Activated T-helper 1 cell treated with Interleukin-2 at 50 U/mL for 16 hours (primary cell): ENCODE results near the gene PTGES3.
"Not testable (repeated sequence)": the region's sequence is repeated elsewhere in the genome, so short reads cannot be mapped to it uniquely, and the experiment has no call there.

Experiments used
- DNase-seq: peaks from one replicate; pipeline ENCODE4 v3.0.0-alpha.2; 2020; ENCODE audit warnings: low read depth

Gene PTGES3

GRCh38 chr12:56657416-56658379 lies 30.4 kb downstream of the PTGES3 start:
- DNase-seq = no peak

DNA sequence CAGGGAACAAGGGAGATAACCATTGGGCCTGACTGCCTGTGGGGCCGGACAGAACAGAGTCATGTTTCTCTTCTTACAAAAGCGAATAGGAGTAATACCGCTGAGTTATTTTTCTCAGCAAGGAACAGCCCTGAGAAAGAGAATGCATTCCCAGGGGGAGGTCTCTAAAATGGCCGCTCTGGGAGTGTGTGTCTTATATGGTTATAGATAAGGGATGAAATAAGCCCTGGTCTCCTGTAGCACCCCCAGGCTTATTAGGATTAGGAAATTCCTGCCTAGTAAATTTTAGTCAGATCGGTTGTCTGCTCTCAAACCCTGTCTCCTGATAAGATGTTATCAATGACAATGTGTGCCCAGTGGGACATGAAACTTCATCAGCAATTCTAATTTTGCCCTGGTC lies 34.3 kb downstream of the PTGES3 start:
- not testable (repeated sequence) for DNase-seq

GRCh38 chr12:56648023-56648422 lies 40.1 kb downstream of the PTGES3 start:
- DNase-seq = not testable (repeated sequence)

DNA sequence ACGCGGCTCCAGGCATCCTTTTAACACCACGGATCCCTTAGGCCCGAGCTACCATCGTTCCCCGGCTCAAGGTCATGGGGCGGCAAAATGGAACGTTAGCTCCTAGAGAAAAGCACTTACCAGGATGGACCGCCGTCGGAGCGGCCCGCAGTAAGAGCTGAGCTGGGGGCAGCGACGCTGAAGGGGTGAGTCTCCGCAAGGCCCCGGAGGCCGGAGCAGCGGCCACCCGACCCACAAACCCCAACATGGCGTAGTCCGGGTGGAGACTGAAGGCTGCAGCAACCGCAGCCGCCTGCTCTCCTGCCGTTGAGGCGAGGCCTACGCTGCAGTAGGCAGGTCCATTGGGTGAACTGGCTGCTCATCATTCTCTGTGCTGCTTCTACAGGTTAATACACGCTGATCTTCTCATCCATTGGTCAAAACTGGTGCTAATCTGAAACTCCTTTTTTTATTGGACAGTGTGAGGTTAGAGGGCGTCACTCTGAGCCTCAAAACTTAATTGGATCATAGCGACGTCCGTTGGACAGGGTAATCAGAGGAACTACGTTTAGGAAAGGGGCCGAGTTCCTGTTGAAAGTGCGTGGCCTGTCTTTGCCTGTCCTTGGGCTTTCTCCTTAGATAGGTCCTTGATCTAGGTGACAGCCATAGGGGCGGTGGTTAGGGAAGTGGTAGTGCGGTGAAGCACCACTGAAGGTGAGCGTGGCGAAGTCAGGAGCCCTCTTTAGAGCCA lies 42.2 kb downstream of the PTGES3 start, which contains the start of gene ATP5F1B:
ATP5F1B (minus strand) TSS at position 268 of the 730 bp plus-strand sequence; CDS start at position 247, 21 bp downstream.
- DNase-seq = peak; percentile 82

- no peak for DNase-seq
Observed at GRCh38 chr12:56645201-56645716, 42.8 kb downstream of the PTGES3 start.

GRCh38 chr12:56644654-56645053 lies 43.4 kb downstream of the PTGES3 start:
- no peak for DNase-seq

DNA sequence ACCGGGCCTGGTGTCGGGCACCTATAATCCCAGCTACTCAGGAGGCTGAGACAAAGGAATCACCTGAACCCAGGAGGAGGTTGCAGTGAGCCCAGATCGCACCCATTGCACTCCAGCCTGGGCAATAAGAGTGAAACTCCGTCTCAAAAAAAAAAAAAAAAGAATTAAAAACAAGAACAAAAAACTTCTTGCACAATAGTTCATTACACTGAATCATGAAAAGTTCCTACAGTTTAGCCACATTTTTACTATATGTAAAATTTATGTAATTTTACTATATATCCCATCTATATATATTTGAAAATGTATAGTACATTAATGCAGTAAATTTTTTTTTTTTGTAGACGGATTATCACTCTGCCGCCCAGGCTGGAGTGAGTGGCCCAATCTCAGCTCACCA lies 46.9 kb downstream of the PTGES3 start:
- DNase-seq = no peak

DNA sequence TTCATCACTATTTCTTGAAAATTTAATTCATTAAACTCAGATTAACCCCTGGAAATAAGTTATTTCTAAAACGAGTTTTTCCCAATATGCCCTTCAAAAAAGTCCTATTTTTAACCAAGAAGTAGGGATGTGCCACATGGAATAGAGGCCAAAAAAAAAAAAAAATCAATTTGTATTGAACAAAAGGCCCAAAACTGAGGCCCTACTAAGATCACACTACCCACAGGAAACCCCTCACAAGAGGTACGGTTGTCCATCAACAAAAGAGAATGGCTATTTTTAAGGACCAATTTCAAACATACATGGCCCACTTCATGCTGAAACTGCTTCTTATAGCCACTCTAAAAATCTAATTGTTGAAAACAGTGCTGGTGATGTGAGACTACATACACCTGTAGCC lies 50.5 kb downstream of the PTGES3 start:
- no peak for DNase-seq

- DNase-seq = peak; percentile 85
Observed at GRCh38 chr12:56636675-56637540, 51.2 kb downstream of the PTGES3 start.

DNA sequence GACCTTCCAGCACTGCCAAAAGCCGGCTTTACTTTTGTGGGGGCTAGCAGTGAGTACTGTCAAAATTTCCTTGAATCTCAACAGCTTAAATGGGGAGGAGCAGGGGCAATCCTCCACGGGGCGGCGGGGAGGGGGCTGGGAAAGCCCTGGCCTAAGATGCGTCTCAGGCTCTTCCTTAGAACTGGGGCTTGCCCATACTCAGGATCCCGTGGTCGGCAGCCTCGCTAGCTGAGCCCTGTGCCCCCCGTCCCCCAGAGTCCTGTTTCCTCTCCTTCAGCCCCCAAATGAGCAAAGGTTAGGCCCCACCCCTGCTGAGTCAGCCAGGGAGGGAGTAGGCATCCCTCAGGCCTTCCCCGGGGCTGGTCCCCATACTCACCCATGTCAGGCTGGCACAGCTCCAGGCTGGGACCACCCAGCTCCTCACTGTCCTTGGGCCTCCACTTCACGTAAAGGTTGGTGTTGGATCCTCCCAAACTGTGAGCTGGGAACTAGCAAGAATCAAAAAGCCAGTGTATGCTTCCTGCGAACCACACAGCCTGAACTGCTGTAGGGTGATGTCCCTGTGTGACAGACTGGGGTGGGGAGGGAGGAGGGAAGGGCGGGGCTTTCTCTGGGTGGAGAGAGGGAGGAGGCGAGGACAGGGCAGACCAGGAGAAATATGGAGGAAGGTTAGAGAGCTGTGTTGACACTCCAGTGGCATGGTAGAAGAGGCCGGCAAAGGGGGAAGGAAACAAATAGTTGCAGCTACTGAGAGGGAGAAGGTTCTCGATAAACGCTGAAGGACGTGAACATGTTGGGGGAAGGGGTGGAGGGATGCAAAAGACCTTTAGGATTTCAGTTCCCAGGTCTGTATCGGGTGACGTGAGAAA lies 52.0 kb downstream of the PTGES3 start:
- DNase-seq = peak; percentile 69

GRCh38 chr12:56634837-56635791 lies 53.0 kb downstream of the PTGES3 start:
- peak; percentile 54 for DNase-seq

GRCh38 chr12:56634242-56634836 lies 53.7 kb downstream of the PTGES3 start:
- no peak for DNase-seq

DNA sequence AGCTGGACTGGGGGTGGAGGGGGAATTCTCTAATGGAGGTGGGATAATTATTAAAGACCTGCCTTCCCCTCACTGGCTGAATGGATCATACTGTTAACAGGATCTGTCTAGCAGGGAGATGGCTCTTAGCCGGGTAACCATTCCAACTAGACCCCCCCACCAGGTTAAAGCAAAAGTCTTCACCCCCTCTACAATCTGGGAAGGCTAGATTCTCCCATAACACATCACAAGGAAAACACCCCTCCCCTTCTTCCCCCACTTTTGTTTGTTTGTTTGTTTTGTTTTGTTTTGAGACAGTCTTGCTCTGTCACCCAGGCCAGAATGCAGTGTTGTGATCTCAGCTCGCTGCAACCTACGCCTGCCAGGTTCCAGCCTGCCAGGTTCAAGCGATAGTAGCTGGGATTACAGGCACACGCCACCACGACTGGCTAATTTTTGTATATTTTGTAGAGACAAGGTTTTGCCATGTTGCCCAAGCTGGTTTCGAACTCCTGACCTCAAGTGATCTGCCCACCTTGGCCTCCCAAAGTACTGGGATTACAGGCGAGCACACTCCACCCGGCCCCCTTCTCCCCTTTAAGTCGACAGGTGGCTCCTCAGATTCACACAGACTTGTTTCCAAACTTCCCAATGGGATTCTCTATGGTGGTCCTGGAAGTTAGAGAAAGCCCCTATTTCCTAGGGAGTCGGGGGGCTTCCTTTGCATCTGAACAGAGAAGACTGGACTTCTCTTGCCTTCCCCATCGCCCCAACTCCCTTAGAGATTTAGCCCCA lies 54.4 kb downstream of the PTGES3 start:
- no peak for DNase-seq

DNA sequence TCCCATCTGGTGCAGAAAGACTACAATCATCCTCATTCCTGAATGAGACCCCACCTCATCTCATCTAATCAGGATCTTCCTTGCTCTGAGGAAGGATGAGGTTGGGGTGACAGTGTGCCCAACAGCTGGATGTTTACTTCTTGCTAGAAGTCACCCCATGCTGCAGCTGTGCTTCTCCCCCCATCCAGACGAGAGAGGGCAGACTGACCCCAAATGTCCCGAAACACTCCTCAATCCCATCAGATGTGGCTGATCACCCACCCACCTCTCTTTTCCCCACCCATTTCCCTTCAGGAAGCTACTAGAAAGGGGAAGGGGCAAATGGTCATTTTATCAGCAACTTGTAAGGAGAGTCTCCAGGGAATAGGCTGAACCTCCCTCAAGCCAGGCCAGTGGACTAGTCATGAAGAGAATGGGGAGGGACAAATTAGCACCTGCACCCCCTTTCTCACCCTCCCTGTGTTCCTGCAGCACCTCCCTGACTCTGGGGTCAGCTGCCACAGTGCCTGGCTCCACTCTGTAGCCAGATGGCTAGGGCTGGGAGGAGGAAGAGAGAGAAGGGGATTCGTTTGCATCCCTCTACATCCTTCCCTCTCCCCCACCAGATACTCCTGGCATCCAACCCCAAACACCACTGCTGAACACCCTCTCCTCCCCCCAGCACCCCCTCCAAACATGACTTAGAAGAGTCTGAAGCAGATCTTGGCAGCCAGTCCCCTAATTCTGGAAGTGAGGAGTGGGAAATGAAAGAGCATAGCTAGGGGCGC lies 55.2 kb downstream of the PTGES3 start:
- DNase-seq = no peak

DNA sequence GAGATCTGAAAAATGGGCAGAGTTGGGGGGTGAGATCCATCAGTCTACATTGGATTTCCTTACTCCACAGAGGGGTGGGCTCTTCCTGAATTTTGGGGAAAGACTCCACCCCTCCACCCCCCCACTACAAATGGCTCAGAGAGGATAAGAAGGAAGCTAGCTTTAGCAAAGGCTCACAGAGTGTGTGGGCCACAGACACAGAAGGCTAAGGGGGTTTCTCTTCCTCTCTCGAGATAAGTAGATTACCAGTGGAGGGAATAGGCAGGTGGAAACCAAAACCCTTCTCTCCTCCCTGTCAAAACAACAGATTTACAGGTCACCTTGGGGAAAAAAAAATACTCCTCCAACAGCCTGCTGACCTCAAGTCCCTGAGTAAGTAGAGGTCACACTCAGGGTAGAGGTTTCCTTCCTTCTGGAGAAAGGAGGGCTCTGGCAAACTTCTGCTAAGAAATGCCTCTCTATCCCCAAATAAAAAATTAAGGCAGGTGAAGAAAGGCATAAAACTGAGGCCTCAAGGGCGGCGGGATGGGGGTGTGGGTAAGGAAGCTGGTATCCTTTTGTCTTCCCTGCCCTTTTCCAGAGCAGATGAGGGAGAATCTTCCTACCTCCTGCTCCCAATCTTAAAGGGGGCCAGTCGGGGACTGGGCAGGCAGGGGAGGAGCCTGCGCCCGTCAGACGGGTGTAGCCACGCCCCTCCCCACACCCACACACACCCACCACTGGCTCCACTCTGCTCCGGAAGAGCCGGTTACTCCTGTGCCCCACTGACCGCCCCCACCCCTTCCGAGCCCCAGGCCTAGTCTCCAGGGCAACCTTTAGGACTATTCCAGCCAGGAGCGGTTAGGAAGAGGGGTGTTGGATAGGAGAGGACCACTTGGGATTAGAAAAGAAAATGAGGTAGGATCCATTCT lies 56.0 kb downstream of the PTGES3 start:
- peak; percentile 40 for DNase-seq

GRCh38 chr12:56630180-56630632 lies 57.9 kb downstream of the PTGES3 start, which contains the start of gene BAZ2A:
Gene BAZ2A (minus strand): TSS chr12:56630326. CDS start chr12:56617530, 12,796 bp downstream.
- peak; percentile 74 for DNase-seq
